Activated T-cell treated with anti-CD3 and anti-CD28 coated beads, Interleukin-2, amount 50 U/mL, for 24 hours (primary cell): ENCODE results near the gene CD96.
A peak's percentile ranks its signal among the peaks of the same experiment; 100 is the strongest.
"Not testable (repeated sequence)": the region's sequence is repeated elsewhere in the genome, so short reads cannot be mapped to it uniquely, and the experiment has no call there.

Experiments used
- DNase-seq: peaks from one replicate; pipeline ENCODE4 v3.0.0-alpha.2; 2020
- H3K27ac Mint-ChIP-seq: 2 replicates; pipeline ENCODE4 v1.8.0; 2020; ENCODE audit warnings: mild to moderate bottlenecking, mixed read lengths
- H3K27me3 Mint-ChIP-seq: 2 replicates; pipeline ENCODE4 v1.8.0; 2020; ENCODE audit warnings: mixed read lengths
- H3K36me3 Mint-ChIP-seq: 2 replicates; pipeline ENCODE4 v1.8.0; 2020; ENCODE audit warnings: low read depth, mixed read lengths
- H3K4me1 Mint-ChIP-seq: 2 replicates; pipeline ENCODE4 v1.8.0; 2020; ENCODE audit warnings: low read depth, mixed read lengths
- H3K4me3 Mint-ChIP-seq: 2 replicates; pipeline ENCODE4 v1.8.0; 2020; ENCODE audit warnings: mild to moderate bottlenecking, moderate library complexity, mixed read lengths
- H3K9me3 Mint-ChIP-seq: 2 replicates; pipeline ENCODE4 v1.8.0; 2020; ENCODE audit warnings: mixed read lengths

Gene CD96

GRCh38 chr3:111539351-111540331 is 2.4 kb upstream of the CD96 start:
- Mint-ChIP-seq H3K4me1 (peaks cover 86% of the 10 kb centered on the region), H3K27me3 (no peaks in the 10 kb centered on the region), H3K36me3 (peaks cover 15% of the 10 kb centered on the region), H3K4me3 (peak overlapping the region; percentile 70), H3K27ac (peak overlapping the region; percentile 87), H3K9me3 (no peaks in the 10 kb centered on the region)
- DNase-seq = peak; percentile 74

- Mint-ChIP-seq H3K9me3 (no peaks in the 10 kb centered on the region), H3K36me3 (peaks cover 30% of the 10 kb centered on the region), H3K27me3 (no peaks in the 10 kb centered on the region), H3K27ac (no peak overlapping the region), H3K4me1 (peaks cover 91% of the 10 kb centered on the region), H3K4me3 (peak overlapping the region; percentile 84)
- no peak for DNase-seq
Observed at GRCh38 chr3:111541391-111541790, 606 bp upstream of the CD96 start.

DNA sequence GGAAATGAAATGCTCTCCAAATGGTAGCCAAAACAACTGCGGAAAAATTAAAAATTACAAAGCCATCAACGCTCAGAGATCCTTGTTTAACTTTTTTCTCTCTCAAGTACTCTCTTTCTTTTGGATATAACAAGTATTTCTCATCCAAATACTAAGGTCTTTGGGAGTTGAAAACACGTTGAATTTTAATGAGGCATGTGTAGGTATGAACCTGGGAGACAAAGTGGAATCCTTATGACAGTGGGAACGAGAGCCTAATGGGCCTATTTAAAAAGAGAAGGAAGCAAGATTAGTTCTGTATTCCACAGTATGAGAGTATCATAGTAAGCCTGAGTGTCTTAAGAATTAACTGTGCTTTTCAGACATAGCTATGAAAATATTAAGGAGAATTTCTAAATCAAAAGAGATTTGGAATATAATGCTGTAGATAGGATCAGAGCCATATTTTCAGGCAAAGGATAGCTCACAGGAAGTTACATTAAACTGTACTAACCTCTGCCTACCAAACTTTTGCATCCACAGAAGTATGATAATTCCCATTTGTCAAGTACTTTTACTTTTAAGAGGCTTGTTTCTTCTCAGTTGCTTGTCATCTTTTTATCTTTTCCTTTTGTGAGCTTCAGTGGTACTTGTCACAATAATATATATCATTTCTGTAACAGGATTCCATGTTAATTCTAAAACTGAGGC is 759 bp downstream of the CD96 start:
- Mint-ChIP-seq H3K27me3 (no peaks in the 10 kb centered on the region), H3K4me3 (peak overlapping the region; percentile 84), H3K4me1 (peaks cover 89% of the 10 kb centered on the region), H3K36me3 (peaks cover 30% of the 10 kb centered on the region), H3K27ac (no peak overlapping the region), H3K9me3 (no peaks in the 10 kb centered on the region)
- DNase-seq = no peak

DNA sequence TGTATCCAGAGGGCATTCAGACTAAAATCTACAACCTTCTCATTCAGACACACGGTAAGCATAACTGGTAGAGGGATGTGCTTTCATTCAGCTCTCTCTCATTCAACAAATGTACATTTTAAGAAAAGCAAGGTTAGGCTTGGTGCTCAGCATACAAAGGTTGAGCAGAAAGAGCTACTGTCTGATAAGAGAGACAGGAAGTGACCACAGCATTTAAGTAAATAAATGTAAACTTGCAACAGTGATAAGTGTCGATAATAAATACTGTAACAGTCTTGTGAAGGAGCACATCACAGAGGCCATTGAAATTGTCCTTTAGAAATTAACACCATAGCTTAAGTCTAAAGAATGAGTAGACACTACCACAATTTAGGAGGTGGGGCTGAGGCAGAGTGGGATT is 3.4 kb downstream of the CD96 start:
- Mint-ChIP-seq H3K27ac (no peak overlapping the region), H3K36me3 (peaks cover 30% of the 10 kb centered on the region), H3K27me3 (no peaks in the 10 kb centered on the region), H3K9me3 (no peaks in the 10 kb centered on the region), H3K4me1 (peaks cover 64% of the 10 kb centered on the region), H3K4me3 (peak overlapping the region; percentile 77)
- no peak for DNase-seq

DNA sequence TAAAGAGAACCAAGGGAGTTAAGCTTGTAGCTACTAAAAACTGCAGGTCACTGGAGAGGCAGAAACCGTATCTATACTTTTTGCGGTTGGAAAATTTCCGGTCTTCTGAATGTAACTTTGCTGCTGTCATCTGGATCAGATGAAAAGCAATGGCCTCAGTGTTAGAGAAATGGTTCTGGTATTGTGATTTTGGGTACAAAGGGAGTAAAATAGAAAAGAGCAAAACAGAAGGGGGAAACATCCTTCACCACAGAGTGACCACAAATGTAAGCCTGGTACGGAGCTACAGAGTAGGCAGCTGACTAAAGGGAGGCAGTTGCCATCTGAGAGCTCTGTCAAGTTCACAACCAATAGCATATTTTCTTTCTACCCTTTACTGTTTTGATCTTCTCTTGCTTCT is 5.6 kb downstream of the CD96 start:
- Mint-ChIP-seq H3K27ac (no peak overlapping the region), H3K4me1 (peaks cover 41% of the 10 kb centered on the region), H3K4me3 (no peak overlapping the region), H3K27me3 (no peaks in the 10 kb centered on the region), H3K9me3 (no peaks in the 10 kb centered on the region), H3K36me3 (peaks cover 40% of the 10 kb centered on the region)
- no peak for DNase-seq

DNA sequence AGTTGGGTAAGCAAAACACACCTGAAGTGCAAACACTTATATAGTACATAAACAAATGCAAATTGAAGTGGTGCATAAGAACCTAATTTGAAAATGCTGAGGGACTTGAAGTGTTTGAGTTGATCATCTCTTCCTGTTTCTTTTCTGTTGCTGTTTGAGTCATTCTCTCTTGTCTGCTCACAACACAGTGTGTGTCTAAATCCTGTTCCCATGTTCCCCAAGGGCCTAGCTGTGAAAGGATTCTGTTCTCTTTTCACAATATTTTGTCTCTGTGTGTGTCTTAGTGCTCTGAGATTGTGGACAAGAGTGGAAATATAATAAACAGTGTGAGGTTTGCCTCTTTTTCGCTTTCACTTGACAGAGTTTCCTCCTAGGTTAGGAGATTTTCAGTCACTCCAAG is 6.1 kb downstream of the CD96 start:
- Mint-ChIP-seq H3K4me1 (peaks cover 39% of the 10 kb centered on the region), H3K36me3 (peaks cover 38% of the 10 kb centered on the region)
- no peak for DNase-seq

DNA sequence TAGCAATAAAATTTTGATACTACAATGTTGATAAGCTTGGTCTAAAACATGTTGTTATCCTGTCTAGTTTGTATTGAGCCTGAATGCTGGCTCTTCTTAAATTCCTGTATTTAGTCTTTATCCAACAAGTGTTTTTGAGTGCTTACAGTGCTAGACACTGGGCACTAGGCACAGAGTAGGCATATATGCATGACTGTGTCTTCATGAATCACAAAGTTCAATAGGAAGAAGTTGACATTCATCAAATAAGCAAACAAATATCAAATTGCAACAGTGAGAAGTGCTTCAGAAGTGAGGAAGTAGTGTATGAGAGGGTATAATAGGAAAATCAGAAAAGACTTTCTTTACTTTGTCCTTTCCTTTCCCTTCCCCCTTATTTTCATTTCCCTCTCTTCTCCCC is 6.8 kb downstream of the CD96 start:
- H3K27ac Mint-ChIP-seq = no peak overlapping the region
- no peaks in the 10 kb centered on the region for H3K27me3 Mint-ChIP-seq
- H3K36me3 Mint-ChIP-seq = peaks cover 35% of the 10 kb centered on the region
- DNase-seq = no peak
- H3K9me3 Mint-ChIP-seq = no peaks in the 10 kb centered on the region
- H3K4me1 Mint-ChIP-seq = peaks cover 37% of the 10 kb centered on the region
- H3K4me3 Mint-ChIP-seq = no peak overlapping the region

More for the DNA sequence above, 6.1 kb downstream of the CD96 start:
- Mint-ChIP-seq H3K27ac (no peak overlapping the region), H3K4me3 (no peak overlapping the region), H3K9me3 (no peaks in the 10 kb centered on the region), H3K27me3 (no peaks in the 10 kb centered on the region)

DNA sequence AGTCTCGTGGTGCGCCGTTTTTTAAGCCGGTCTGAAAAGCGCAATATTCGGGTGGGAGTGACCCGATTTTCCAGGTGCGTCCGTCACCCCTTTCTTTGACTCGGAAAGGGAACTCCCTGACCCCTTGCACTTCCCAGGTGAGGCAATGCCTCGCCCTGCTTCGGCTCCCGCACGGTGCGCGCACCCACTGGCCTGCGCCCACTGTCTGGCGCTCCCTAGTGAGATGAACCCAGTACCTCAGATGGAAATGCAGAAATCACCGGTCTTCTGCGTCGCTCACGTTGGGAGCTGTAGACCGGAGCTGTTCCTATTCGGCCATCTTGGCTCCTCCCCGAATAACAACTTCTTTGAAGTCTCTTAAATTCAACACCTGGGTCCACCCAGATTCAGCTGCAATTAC is 19.9 kb downstream of the CD96 start:
- Mint-ChIP-seq H3K36me3 (peaks cover 19% of the 10 kb centered on the region), H3K4me1 (peaks cover 42% of the 10 kb centered on the region)
- H3K27ac Mint-ChIP-seq, H3K27me3 Mint-ChIP-seq, H3K9me3 Mint-ChIP-seq, DNase-seq, H3K4me3 Mint-ChIP-seq: not testable (repeated sequence)

DNA sequence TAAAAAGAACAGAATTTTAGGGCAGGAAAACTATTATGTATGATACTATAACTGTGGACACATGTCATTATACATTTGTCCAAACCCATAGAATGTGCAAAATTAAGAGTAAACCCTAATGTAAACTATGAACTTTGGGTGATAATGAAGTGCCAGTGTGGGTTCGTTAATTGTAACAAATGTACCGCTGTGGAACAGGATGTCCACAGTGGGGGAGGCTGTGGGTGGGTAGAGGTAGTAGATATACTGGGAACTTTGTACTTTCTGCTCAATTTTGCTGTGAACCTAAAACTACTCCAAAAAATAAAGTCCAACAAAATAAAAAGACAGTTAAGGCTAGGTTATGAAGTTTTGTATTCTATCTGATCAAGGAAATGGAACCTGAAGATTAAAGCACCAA is 24.8 kb downstream of the CD96 start:
- Mint-ChIP-seq H3K27ac (peak overlapping the region; percentile 77), H3K4me1 (peaks cover 83% of the 10 kb centered on the region), H3K9me3 (no peaks in the 10 kb centered on the region), H3K4me3 (no peak overlapping the region), H3K27me3 (no peaks in the 10 kb centered on the region), H3K36me3 (peaks cover 58% of the 10 kb centered on the region)
- DNase-seq = no peak

DNA sequence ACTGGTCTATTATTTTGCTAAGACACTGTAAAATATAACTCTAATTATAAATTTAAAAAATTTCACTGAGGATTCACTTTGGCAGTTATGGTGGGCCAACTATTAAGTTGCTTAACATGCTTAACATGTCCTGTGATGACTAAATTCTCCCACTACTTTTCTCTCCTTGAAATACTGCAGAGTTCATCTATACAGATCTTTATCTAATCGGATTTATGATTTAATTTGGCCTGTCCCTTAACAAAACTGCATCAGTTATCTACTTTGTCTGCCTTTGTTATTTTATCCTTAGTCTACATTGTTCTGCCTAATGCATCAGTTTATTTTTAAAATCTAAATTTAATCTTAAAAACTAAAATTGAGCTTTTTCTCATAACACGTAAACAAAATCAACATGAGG is 26.4 kb downstream of the CD96 start:
- DNase-seq = no peak
- Mint-ChIP-seq H3K9me3 (no peaks in the 10 kb centered on the region), H3K4me1 (peaks cover 84% of the 10 kb centered on the region), H3K4me3 (no peak overlapping the region), H3K27me3 (no peaks in the 10 kb centered on the region), H3K36me3 (peaks cover 62% of the 10 kb centered on the region), H3K27ac (no peak overlapping the region)

GRCh38 chr3:111568911-111569310 is 26.9 kb downstream of the CD96 start:
- H3K9me3 Mint-ChIP-seq = no peaks in the 10 kb centered on the region
- no peak for DNase-seq
- H3K4me1 Mint-ChIP-seq = peaks cover 84% of the 10 kb centered on the region
- H3K27ac Mint-ChIP-seq = no peak overlapping the region
- no peak overlapping the region for H3K4me3 Mint-ChIP-seq
- peaks cover 64% of the 10 kb centered on the region for H3K36me3 Mint-ChIP-seq
- H3K27me3 Mint-ChIP-seq = no peaks in the 10 kb centered on the region

GRCh38 chr3:111570404-111571030 is 28.5 kb downstream of the CD96 start:
- H3K27me3 Mint-ChIP-seq = no peaks in the 10 kb centered on the region
- peaks cover 79% of the 10 kb centered on the region for H3K4me1 Mint-ChIP-seq
- peaks cover 64% of the 10 kb centered on the region for H3K36me3 Mint-ChIP-seq
- no peak overlapping the region for H3K4me3 Mint-ChIP-seq
- no peaks in the 10 kb centered on the region for H3K9me3 Mint-ChIP-seq
- DNase-seq = no peak
- H3K27ac Mint-ChIP-seq = peak overlapping the region; percentile 89

- Mint-ChIP-seq H3K36me3 (peaks cover 68% of the 10 kb centered on the region), H3K27me3 (no peaks in the 10 kb centered on the region), H3K4me3 (no peak overlapping the region), H3K4me1 (peaks cover 80% of the 10 kb centered on the region), H3K27ac (peak overlapping the region; percentile 89), H3K9me3 (no peaks in the 10 kb centered on the region)
- DNase-seq = no peak
Observed at GRCh38 chr3:111571282-111571681, 29.3 kb downstream of the CD96 start.

DNA sequence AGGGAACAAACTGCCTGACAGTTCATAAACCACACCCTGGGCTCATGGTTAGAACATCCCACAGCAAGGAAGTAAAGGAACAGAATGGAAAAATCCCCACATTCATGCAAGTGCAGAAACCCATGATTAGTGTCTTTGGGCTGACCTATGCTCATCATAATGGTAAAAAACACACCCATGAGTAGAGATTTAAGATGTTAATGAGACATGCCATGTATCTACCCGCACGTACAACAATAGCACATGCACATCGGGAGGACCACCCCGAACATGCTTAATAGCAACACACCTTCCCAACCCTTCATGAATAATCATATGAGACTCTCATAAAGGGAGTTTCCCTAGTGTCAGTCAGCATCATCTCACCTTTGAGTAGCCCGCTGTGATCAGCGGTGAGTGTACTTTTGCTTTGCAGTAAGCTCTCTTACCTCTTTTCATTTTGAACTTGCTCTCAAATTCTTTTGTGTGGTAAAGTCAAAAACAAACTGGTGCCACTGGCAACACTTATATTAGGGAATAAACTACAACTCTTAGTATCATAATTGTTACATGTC is 30.0 kb downstream of the CD96 start:
- Mint-ChIP-seq H3K36me3 (peaks cover 71% of the 10 kb centered on the region), H3K27ac (peak overlapping the region; percentile 89), H3K4me1 (peaks cover 79% of the 10 kb centered on the region)

More for the DNA sequence above, 30.0 kb downstream of the CD96 start:
- DNase-seq = peak; percentile 55
- no peaks in the 10 kb centered on the region for H3K9me3 Mint-ChIP-seq
- peak overlapping the region; percentile 38 for H3K4me3 Mint-ChIP-seq
- no peaks in the 10 kb centered on the region for H3K27me3 Mint-ChIP-seq
